ENCODE measurements around the gene RNF152. TPM values are rescaled to one million over a fixed set of nuclear protein-coding genes. Genes with fewer than 3 reads are reported as not detected.

Gene RNF152
- total RNA-seq, 1 experiment from 2014 or later = 1.7 TPM

GRCh38 chr18:61765097-61765496 lies 127.7 kb downstream of the RNF152 start:
- no peak overlapping the region for H3K27ac Mint-ChIP-seq (ENCODE audit: low read depth, unreplicated experiment)
- POLR2A ChIA-PET = no interaction called here

DNA sequence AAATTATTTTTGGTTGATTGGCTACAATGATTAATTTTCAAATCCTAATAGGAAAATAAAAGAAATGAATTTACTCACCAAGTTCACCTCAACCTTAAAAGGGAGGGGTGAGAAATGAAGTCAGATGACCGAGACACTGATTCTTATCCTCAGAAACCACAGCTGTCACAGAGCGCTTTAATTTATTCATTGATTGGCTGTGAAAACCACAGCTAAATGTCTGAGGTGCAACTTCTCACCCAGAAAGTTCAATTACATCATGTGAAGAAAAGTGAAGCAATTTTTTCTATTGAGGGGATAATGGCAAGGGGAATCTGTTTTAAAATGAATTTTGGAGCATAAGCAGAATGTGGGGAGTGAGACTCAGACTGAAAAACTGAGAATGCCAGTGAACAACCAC lies 128.4 kb downstream of the RNF152 start:
- BruUV-seq (replicated peaks) = no TSS peak
- Mint-ChIP-seq H3K36me3 (ENCODE audit: insufficient read depth, unreplicated experiment) (no peaks in the 10 kb centered on the region), H3K4me3 (ENCODE audit: unreplicated experiment) (no peak overlapping the region), H3K4me1 (ENCODE audit: insufficient read depth, unreplicated experiment) (peaks cover 8% of the 10 kb centered on the region), H3K27me3 (ENCODE audit: insufficient read depth, unreplicated experiment) (no peaks in the 10 kb centered on the region), H3K9me3 (ENCODE audit: unreplicated experiment) (no peaks in the 10 kb centered on the region), H3K27ac (ENCODE audit: low read depth, unreplicated experiment) (no peak overlapping the region)
- CTCF ChIA-PET = interaction anchor here (0.6 kb wide), 1 partner anchor 274 kb away, joined by 3 read pairs; no protein-coding TSS in a partner anchor
- TF ChIP-seq, protein P1, sequence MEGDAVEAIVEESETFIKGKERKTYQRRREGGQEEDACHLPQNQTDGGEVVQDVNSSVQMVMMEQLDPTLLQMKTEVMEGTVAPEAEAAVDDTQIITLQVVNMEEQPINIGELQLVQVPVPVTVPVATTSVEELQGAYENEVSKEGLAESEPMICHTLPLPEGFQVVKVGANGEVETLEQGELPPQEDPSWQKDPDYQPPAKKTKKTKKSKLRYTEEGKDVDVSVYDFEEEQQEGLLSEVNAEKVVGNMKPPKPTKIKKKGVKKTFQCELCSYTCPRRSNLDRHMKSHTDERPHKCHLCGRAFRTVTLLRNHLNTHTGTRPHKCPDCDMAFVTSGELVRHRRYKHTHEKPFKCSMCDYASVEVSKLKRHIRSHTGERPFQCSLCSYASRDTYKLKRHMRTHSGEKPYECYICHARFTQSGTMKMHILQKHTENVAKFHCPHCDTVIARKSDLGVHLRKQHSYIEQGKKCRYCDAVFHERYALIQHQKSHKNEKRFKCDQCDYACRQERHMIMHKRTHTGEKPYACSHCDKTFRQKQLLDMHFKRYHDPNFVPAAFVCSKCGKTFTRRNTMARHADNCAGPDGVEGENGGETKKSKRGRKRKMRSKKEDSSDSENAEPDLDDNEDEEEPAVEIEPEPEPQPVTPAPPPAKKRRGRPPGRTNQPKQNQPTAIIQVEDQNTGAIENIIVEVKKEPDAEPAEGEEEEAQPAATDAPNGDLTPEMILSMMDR (IDR thresholded peaks at IDR 0.05; ENCODE audit: unreplicated experiment) = no peak
- POLR2A ChIA-PET = interaction anchor here (0.7 kb wide), 1 partner anchor 8 kb away, joined by 3 read pairs; no protein-coding TSS in a partner anchor
- DNase-seq (ENCODE audit: unreplicated experiment) = no peak
- intact Hi-C loops (cut with micrococcal nuclease) = no loop called here

More at GRCh38 chr18:61765097-61765496, 127.7 kb downstream of the RNF152 start:
- TF ChIP-seq, protein P1 (IDR thresholded peaks at IDR 0.05; ENCODE audit: unreplicated experiment) = no peak
- H3K4me3 Mint-ChIP-seq (ENCODE audit: unreplicated experiment) = no peak overlapping the region
- peaks cover 8% of the 10 kb centered on the region for H3K4me1 Mint-ChIP-seq (ENCODE audit: insufficient read depth, unreplicated experiment)
- CTCF ChIA-PET = no interaction called here
- no TSS peak for BruUV-seq (replicated peaks)
- H3K9me3 Mint-ChIP-seq (ENCODE audit: unreplicated experiment) = no peaks in the 10 kb centered on the region
- no peaks in the 10 kb centered on the region for H3K27me3 Mint-ChIP-seq (ENCODE audit: insufficient read depth, unreplicated experiment)
- H3K36me3 Mint-ChIP-seq (ENCODE audit: insufficient read depth, unreplicated experiment) = no peaks in the 10 kb centered on the region
- no peak for DNase-seq (ENCODE audit: unreplicated experiment)
- intact Hi-C loops (cut with micrococcal nuclease) = no loop called here

DNA sequence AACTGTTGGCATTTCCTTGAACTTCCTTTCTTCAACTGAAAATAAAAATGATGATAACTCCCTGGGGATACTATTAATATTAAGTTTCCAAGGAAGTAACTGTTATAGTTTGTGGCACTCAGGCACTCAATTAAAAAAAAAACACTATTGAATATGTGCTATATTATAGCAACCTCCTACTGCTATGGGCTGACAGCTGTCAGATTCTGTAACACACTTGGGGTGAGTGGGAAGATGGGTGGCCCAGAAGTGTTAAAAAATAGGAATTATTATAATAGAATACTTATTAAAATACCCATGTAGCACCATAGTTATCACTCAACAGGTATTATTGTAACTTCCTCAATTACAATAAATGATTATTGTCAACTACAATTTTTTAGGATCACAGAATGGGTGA lies 130.9 kb downstream of the RNF152 start:
- Mint-ChIP-seq H3K4me1 (ENCODE audit: insufficient read depth, unreplicated experiment) (peaks cover 8% of the 10 kb centered on the region), H3K36me3 (ENCODE audit: insufficient read depth, unreplicated experiment) (no peaks in the 10 kb centered on the region), H3K27me3 (ENCODE audit: insufficient read depth, unreplicated experiment) (no peaks in the 10 kb centered on the region), H3K9me3 (ENCODE audit: unreplicated experiment) (no peaks in the 10 kb centered on the region), H3K4me3 (ENCODE audit: unreplicated experiment) (no peak overlapping the region), H3K27ac (ENCODE audit: low read depth, unreplicated experiment) (no peak overlapping the region)
- intact Hi-C loops (cut with micrococcal nuclease) = no loop called here
- ChIA-PET CTCF (interaction anchor here (0.6 kb wide), 1 partner anchor 141 kb away, joined by 3 read pairs; no protein-coding TSS in a partner anchor), POLR2A (no interaction called here)
- BruUV-seq (replicated peaks) = no TSS peak
- TF ChIP-seq, protein P1 (IDR thresholded peaks at IDR 0.05; ENCODE audit: unreplicated experiment) = no peak
- DNase-seq (ENCODE audit: unreplicated experiment) = no peak
